GM12878 (cell line): ENCODE measurements around the gene ZFAND2B. TPM values are rescaled to one million over a fixed set of nuclear protein-coding genes. Genes with fewer than 3 reads are reported as not detected.
A peak's percentile ranks its signal among the peaks of the same experiment; 100 is the strongest.

Source experiments
- ATAC-seq: fragments of 200-7000 bp; cut with Tn5 transposase; 3 replicates; pipeline ENCODE4 v1.9.1; 2020; ENCODE audit warnings: mild to moderate bottlenecking, moderate library complexity
- BruUV-seq: library from RNA; stranded (reverse); fragments of 400-500 nt; replicated peaks from 2 replicates; lab custom pipeline; 2021; lab: Mats Ljungman, UMichigan
- CTCF ChIA-PET: fragments of 300-600 bp; sonication (Branson Sonifier 250); formaldehyde crosslinking; extraction: SDS; loops from one replicate; lab custom pipeline; 2021; ENCODE audit warnings: inconsistent platforms; lab: Yijun Ruan, JAX
- POLR2A ChIA-PET: fragments of 350-600 bp; formaldehyde crosslinking; extraction: SDS; loops from one replicate; lab custom pipeline; 2021; ENCODE audit warnings: inconsistent platforms; lab: Charles Lee
- RAD21 ChIA-PET: fragments of 300-600 bp; sonication (Branson Sonifier 250); formaldehyde crosslinking; loops from one replicate; lab custom pipeline; 2023; ENCODE audit warnings: antibody characterized with exemption; ENCODE audit not compliant: unreplicated experiment; lab: Charles Lee
- SMC1A ChIA-PET: fragments of 300-600 bp; sonication (Branson Sonifier 250); formaldehyde crosslinking; loops from one replicate; lab custom pipeline; 2023; ENCODE audit not compliant: unreplicated experiment, uncharacterized antibody; lab: Charles Lee
- DNase-seq: peaks from one replicate; pipeline ENCODE4 v3.0.0-alpha.2; 2011; ENCODE audit warnings: low read depth, low spot score
- FAIRE-seq: peaks from 3 replicates; lab custom pipeline; 2011; peaks lifted over from hg19 to GRCh38; lab: Jason Lieb, UNC
- H2AFZ ChIP-seq: 2 replicates; pipeline ENCODE4 v1.6.0; 2011; ENCODE audit warnings: low read depth, low read length, control low read depth; ENCODE audit not compliant: control insufficient read depth
- H3K27ac ChIP-seq: 2 replicates; pipeline ENCODE4 v1.5.1; 2011; ENCODE audit warnings: control low read depth; ENCODE audit not compliant: control insufficient read depth, insufficient read depth
- H3K27me3 ChIP-seq, 2 experiments: replicated peaks in 1 of 2; 2 replicates each; pipeline versions ENCODE4 v1.6.0 to v1.6.1; 2011; ENCODE audit warnings: low read length in 1 of 2; ENCODE audit not compliant: control insufficient read depth in 2 of 2, insufficient read depth in 2 of 2
- H3K36me3 ChIP-seq, 2 experiments: 2 replicates each; pipeline ENCODE4 v1.5.1; 2011; ENCODE audit warnings: low read length in 1 of 2; ENCODE audit not compliant: control insufficient read depth in 2 of 2, insufficient read depth in 2 of 2
- H3K4me1 ChIP-seq: 2 replicates; pipeline ENCODE4 v1.6.1; 2011; ENCODE audit warnings: mild to moderate bottlenecking, low read length, moderate library complexity, mixed read lengths; ENCODE audit not compliant: control insufficient read depth, insufficient read depth
- H3K4me2 ChIP-seq: 2 replicates; pipeline ENCODE4 v1.6.0; 2011; ENCODE audit warnings: control low read depth; ENCODE audit not compliant: control insufficient read depth, insufficient read depth
- H3K4me3 ChIP-seq: fragments of 200-600 bp; sonication (generic); 2 replicates; pipeline ENCODE4 v1.5.1; 2016
- H3K79me2 ChIP-seq: 2 replicates; pipeline ENCODE4 v1.6.0; 2011; ENCODE audit warnings: low read length; ENCODE audit not compliant: control insufficient read depth, insufficient read depth
- H3K9ac ChIP-seq: 2 replicates; pipeline ENCODE4 v1.8.0; 2011; ENCODE audit warnings: low read length, control low read depth, mixed read lengths; ENCODE audit not compliant: control insufficient read depth, insufficient read depth
- H3K9me3 ChIP-seq: replicated peaks from 3 replicates; pipeline ENCODE4 v1.5.1; 2011; ENCODE audit warnings: mild to moderate bottlenecking, low read length; ENCODE audit not compliant: control insufficient read depth, insufficient read depth
- H4K20me1 ChIP-seq: 2 replicates; pipeline ENCODE4 v1.6.0; 2011; ENCODE audit not compliant: control insufficient read depth, insufficient read depth
- CBX3 ChIP-seq: fragments of 200-600 bp; sonication (generic); IDR thresholded peaks from 2 replicates; pipeline ENCODE4 v1.6.1; 2016; ENCODE audit warnings: low read depth, borderline replicate concordance
- SPI1 ChIP-seq: IDR thresholded peaks from 2 replicates; pipeline ENCODE4 v1.6.1; 2011; ENCODE audit warnings: low read depth, mild to moderate bottlenecking, low read length, moderate library complexity, borderline replicate concordance; ENCODE audit not compliant: insufficient read depth
- ZNF687 ChIP-seq: fragments of 450-650 bp; IDR thresholded peaks from 2 replicates; pipeline ENCODE4 v1.6.1; 2017; ENCODE audit warnings: mild to moderate bottlenecking, moderate library complexity
- WGBS: methylation state at CpG from one replicate; pipeline ENCODE4 v1.1.6; 2016; ENCODE audit warnings: low lambda C conversion rate; ENCODE audit not compliant: insufficient replicate concordance, insufficient coverage; ENCODE audit errors: missing lambda C conversion rate; 5-methylcytosine and 5-hydroxymethylcytosine counted together
- in situ Hi-C: fragments of 300-500 bp; cut with MboI; formaldehyde crosslinking; loops from 9 replicates; pipeline ENCODE4 v1.14.3; 2018; ENCODE audit warnings: mixed read lengths
- intact Hi-C: fragments of 100-400 bp; cut with micrococcal nuclease; formaldehyde crosslinking; loops from one replicate; pipeline ENCODE4 v1.14.2; 2022; ENCODE audit not compliant: unreplicated experiment
- polyA plus RNA-seq, 11 experiments: library from polyadenylated mRNA; depleted of rRNA in 4 of 11; unstranded in 6 of 11; stranded (reverse) in 5 of 11; fragments of >200 nt; fragmentation: Nextera tagmentation in 4 of 11; fragmentation: Illumina TruSeq in 1 of 11; extraction: Ambion mirVana in 4 of 11; extraction: Trizol in 1 of 11; gene quantifications; 1 replicate in 1 of 11; 2 replicates in 10 of 11; pipeline versions ENCODE4 v1.2.1 to v1.2.3, GENCODE V29; 2011 to 2016; ENCODE audit warnings: inconsistent platforms in 2 of 11, missing spikeins in 2 of 11, low read depth in 1 of 11
- total RNA-seq, 4 experiments: library from RNA; depleted of rRNA in 3 of 4; stranded (reverse); fragments of >200 nt in 3 of 4; fragmentation: Illumina TruSeq in 1 of 4; extraction: Trizol in 1 of 4; gene quantifications; 2 replicates each; pipeline versions ENCODE4 v1.2.1 to v1.2.3, GENCODE V29; 2013 to 2021

ZFAND2B gene
- total and polyA plus RNA-seq, 10 of the 15 experiments (the other 5 are each of a cell fraction or from before 2014, with no cell fraction given): 5.4 to 28.1 (median 22.4) TPM

GRCh38 chr2:219228041-219228910 is 21.7 kb downstream of the ZFAND2B start:
- in situ Hi-C loops: no loop called here
- DNase-seq (no peak), FAIRE-seq (no peak), ATAC-seq (no peak)
- peaks cover 44% of the 10 kb centered on the region for H3K79me2 ChIP-seq
- H4K20me1 ChIP-seq: no peaks in the 10 kb centered on the region
- peaks cover 4 to 28% of the 10 kb centered on the region in 2 experiments for H3K36me3 ChIP-seq
- intact Hi-C loops: loop anchor here (2.0 kb wide), 1 partner anchor 25 kb away; the partner anchor contains the start of genes TUBA4A and TUBA4B
- no TSS peak for BruUV-seq
- no peaks in the 10 kb centered on the region for H3K9me3 ChIP-seq
- H2AFZ ChIP-seq: no peak overlapping the region
- RAD21 ChIA-PET: interaction anchor here (0.5 to 2.6 kb wide), 11 partner anchors 10 to 67 kb away, joined by 3 to 13 read pairs (median 4); partner anchors contain the start of genes ABCB6 and TUBA4A
- CTCF ChIA-PET: interaction anchor here (0.7 to 2.8 kb wide), 8 partner anchors 9 to 898 kb away, joined by 3 to 16 read pairs (median 7); partner anchors contain the start of gene ABCB6
- SMC1A ChIA-PET: interaction anchor here (0.8 to 2.7 kb wide), 8 partner anchors 9 to 69 kb away, joined by 3 to 22 read pairs (median 8); partner anchors contain the start of genes ABCB6, GLB1L, STK16 and TUBA4B
- H3K27me3 ChIP-seq: no peaks in the 10 kb centered on the region
- peak overlapping the region; percentile 38 for H3K4me2 ChIP-seq
- POLR2A ChIA-PET: interaction anchor here (0.6 to 3.5 kb wide), 17 partner anchors 8 to 343 kb away, joined by 3 to 45 read pairs (median 4); partner anchors contain the start of genes ABCB6, DNAJB2, DNPEP and GLB1L
- peak overlapping the region; percentile 97 for H3K4me3 ChIP-seq
- peaks cover 15% of the 10 kb centered on the region for H3K4me1 ChIP-seq
- WGBS: 28% methylated on average over 7 of the region's 7 CpGs
- H3K27ac ChIP-seq: peak overlapping the region; percentile 87
- TF ChIP-seq SPI1 (0 out of 2 replicates have a peak, but pooled peaks have one; percentile 8), ZNF687 (no peak), CBX3 (no peak)
- H3K9ac ChIP-seq: peak overlapping the region; percentile 92
